GM12865 (cell line): ENCODE measurements around the gene ADGRV1.
"Not testable (repeated sequence)": the region's sequence is repeated elsewhere in the genome, so short reads cannot be mapped to it uniquely, and the experiment has no call there.

ENCODE experiments used
- DNase-seq: peaks from one replicate; pipeline ENCODE4 v3.0.0; 2010; ENCODE audit warnings: low read depth
- H3K4me3 ChIP-seq: 2 replicates; pipeline ENCODE4 v1.5.1; 2011; ENCODE audit warnings: mild to moderate bottlenecking, low read depth, low read length, control low read depth
- CTCF ChIP-seq: IDR thresholded peaks from 2 replicates; pipeline ENCODE4 v1.5.1; 2011; ENCODE audit warnings: low read length, control low read depth, low read depth, inconsistent platforms; ENCODE audit not compliant: insufficient read depth; ENCODE audit errors: missing control alignments

The ADGRV1 gene

GRCh38 chr5:90968319-90968718, 409.7 kb downstream of the ADGRV1 start:
- DNase-seq = no peak
- H3K4me3 ChIP-seq = no peak overlapping the region
- no peak for TF ChIP-seq CTCF

- H3K4me3 ChIP-seq, DNase-seq: not testable (repeated sequence)
Observed at GRCh38 chr5:90969945-90970344, 411.3 kb downstream of the ADGRV1 start.

DNA sequence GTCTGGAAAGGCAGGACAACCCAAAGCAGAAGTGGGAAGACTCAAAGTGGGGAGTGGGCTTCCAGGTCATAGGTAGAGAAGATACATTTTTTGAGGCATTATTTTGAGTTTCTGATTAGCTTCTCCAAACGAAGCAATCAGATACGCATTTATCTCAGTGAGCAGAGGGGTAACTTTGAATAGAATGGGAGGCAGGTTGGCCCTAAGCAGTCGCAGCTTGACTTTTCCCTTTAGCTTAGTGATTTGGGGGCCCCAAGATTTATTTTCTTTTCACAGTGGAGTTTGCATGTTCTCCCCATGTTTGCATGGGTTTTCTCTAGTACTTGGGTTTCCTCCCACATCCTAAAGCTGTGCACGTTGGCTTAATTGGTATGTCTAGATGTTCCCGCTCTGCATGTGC, 422.6 kb downstream of the ADGRV1 start:
- no peak overlapping the region for H3K4me3 ChIP-seq
- DNase-seq = no peak
- no peak for TF ChIP-seq CTCF

- no peak for TF ChIP-seq CTCF
- H3K4me3 ChIP-seq = no peak overlapping the region
- DNase-seq = no peak
Observed at GRCh38 chr5:90981821-90982220, 423.2 kb downstream of the ADGRV1 start.

GRCh38 chr5:90982576-90982975, 424.0 kb downstream of the ADGRV1 start:
- DNase-seq = no peak
- H3K4me3 ChIP-seq = no peak overlapping the region
- no peak for TF ChIP-seq CTCF

DNA sequence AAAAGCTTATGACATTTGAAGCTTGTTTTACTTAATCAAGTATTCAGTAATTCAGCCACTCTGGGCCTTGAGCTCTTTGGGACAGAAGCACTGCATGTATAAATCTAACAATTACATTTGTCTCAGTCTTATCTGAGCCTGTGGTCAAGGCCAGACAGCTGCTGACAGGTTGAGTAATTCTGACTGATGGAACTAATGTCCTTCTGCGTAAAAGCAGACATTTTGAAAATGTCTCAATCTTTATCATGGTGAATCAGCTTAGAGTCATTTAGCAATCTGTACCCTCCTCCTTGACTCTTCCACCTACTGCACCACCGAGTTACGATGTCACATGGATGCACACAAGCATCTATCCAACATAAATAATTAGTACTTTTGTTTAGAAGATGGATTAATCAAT, 424.6 kb downstream of the ADGRV1 start:
- no peak for TF ChIP-seq CTCF
- DNase-seq = no peak
- H3K4me3 ChIP-seq = no peak overlapping the region

DNA sequence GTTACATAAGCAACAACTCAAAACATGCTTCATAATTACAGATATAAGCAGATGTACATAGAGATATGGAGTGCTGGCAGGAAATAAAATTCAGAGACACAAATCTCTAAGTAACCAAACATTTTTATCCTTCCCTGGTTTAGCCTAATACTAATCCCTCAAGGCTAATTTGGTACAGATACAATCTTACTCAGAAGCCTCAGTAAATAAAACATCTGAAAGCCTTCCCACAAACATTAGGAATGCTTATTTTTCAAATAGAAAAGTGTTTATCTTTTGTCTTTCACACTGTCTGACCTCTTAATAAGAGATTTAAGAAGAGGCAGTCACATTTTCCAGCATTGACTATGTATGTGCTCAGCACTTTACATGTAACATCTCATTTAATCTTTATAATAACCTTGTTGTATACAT, 425.1 kb downstream of the ADGRV1 start:
- H3K4me3 ChIP-seq = no peak overlapping the region
- DNase-seq = no peak
- no peak for TF ChIP-seq CTCF

- no peak overlapping the region for H3K4me3 ChIP-seq
- no peak for DNase-seq
- TF ChIP-seq CTCF = no peak
Observed at GRCh38 chr5:90985341-90985740, 426.7 kb downstream of the ADGRV1 start.
